Measurements from ENCODE around the gene CCL5.

CCL5 gene

GRCh38 chr17:35879773-35880654 is at the start of gene CCL5:
Gene CCL5, minus strand, starts transcription at chr17:35880360.
- no peak for DNase-seq (ENCODE audit: low read depth)

- DNase-seq (ENCODE audit: low read depth), result no peak
Measured at GRCh38 chr17:35927714-35928113, 47.6 kb upstream of the CCL5 start.

DNA sequence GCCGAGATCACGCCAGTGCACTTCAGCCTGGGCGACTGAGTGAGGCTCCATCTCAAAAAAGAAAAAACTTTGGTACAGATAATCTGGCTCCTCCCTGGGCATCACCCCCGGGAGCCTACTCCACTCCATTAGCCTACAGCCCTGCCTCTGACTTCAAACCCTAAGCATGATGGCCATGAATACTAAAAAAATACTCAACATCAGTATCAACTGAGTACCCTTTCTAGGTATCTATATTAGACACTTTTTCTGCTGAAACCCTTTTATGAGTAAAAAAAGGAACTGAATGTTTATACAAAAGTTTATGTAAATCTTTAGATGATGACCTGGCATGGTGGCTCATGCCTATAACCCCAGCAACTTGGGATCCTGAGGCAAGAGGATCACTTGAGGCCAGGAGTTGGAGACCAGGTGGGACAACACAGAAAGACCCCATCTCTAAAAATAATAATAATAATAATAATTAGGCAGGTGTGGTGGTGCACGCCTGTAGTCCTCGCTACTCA is 43.5 kb upstream of the CCL5 start:
- DNase-seq (ENCODE audit: low read depth), result no peak

DNA sequence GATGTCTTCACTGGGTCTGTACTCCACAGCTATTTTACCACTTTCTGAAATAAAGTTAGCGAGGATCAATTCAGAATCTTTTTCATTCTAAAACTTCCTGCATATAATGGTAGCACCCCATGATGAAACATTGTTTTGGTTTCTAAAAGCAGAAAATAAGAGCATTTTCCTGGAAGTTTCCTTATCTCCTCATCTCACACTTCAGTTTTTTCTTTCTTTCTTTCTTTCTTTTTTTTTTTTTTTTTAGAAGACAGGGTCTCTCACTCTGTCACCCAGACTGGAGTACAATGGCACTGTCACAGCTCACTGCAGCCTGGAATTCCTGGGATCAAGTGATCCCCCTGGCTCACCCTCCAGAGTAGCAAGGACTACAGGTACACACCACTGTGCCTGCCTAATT is 40.1 kb upstream of the CCL5 start:
- DNase-seq (ENCODE audit: low read depth), result no peak

GRCh38 chr17:35918665-35919064 is 38.5 kb upstream of the CCL5 start:
- no peak for DNase-seq (ENCODE audit: low read depth)

GRCh38 chr17:35917519-35918213 is 37.5 kb upstream of the CCL5 start:
- no peak for DNase-seq (ENCODE audit: low read depth)

DNA sequence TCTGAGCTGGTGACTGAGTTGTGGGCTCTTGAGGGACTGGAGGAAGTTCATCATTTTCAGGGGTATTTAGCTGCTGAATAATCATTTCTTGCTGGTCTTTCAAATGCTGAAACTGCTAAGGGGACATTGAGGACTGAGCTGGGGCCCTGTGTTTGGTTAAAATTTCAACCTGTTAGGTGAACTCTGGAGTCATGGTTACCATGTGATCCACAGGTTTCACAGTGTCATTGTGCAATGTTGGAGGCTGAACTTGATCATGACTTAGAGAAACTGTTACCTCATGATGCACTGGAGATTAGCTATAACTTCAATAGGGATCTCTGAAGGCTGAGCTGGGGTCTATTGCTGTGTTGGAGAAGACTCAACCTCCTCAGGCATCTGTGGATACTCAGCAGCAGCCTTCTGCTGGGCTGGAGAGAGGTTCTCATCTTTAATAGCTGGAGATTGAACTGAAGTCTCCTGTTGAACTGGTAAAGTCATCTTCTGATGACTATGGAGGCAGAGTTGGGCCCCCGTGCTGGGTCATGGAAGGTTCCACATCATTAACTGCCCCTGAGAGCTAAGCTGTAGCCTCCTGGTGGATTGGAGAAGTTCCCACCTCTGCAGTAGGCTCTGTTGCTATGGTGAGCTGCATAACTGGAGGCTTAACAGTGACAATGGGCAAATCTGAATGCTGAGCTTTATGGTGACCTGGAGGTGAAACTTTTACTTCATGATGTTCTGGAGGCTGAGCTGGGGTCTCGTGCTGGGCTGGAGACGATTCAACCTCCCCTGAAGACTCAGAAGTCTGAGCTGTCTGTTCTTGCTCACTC is 35.2 kb upstream of the CCL5 start:
- no peak for DNase-seq (ENCODE audit: low read depth)

GRCh38 chr17:35914354-35914753 is 34.2 kb upstream of the CCL5 start:
- DNase-seq (ENCODE audit: low read depth), result no peak

GRCh38 chr17:35913609-35914008 is 33.4 kb upstream of the CCL5 start:
- no peak for DNase-seq (ENCODE audit: low read depth)

GRCh38 chr17:35912942-35913341 is 32.8 kb upstream of the CCL5 start:
- DNase-seq (ENCODE audit: low read depth), result no peak

DNA sequence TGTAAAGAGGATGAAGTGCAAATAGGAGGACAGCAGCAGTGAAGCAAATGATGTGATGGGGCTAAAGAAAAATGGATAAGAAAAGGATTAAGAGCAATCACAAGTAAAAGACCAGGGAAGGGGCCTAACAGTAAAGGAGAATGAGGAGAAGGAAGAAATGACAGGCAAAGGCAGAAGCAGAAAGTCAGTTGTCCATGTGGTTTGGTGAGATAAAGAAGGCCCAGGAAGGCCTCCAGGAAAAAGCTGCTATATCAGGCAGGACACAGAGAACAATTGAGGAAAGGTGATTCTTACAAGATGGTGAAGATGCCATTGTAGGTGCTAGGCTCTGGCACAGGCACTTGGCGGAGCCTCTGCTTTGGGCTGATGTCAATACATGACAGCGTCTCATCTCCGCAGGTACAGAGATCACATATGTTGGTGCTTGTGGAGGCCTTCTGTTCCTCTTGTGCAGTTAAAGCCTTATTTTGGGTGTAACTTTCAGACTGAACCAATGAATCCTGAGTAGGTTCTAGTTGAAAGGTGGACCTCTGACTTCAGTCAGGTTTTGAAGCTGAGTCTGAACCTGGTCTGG is 32.3 kb upstream of the CCL5 start:
- no peak for DNase-seq (ENCODE audit: low read depth)

DNA sequence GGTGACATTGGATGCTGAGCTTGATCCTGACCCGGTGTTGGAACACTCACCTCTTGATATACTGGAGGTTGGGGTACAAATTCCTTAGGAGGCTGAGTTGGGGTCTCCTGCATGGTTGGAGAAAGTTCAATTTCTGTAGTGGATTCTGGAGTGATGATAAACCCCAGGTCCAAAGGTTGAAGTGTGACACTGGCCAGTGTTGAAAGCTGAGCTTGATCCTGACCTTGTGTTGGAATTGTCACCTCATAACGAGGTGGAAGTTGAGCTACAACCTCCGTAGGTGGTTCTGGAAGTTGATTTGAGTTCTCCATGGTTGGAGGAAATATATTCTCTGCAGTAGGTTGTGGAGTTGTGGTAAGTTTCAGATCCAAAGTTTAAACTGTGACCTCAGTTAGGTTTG is 29.2 kb upstream of the CCL5 start:
- DNase-seq (ENCODE audit: low read depth), result no peak

DNA sequence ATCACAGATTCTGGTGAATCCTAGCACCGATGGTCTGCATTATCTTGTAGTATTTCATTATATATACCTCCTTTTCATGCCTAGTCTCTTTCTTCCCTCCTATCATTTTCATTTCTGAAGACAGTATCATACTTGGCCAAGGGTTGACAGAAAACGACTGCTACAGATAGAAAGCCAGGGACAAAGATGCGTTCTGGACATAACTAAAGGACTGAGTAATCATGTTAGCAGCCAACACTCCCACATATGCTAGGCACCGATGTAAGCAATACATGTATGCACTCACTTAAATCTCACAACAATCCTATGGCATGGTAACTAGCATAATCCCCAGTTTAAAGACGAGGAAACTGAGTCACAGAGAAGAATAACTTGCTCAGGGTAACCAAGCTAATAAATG is 27.5 kb upstream of the CCL5 start:
- no peak for DNase-seq (ENCODE audit: low read depth)

- DNase-seq (ENCODE audit: low read depth), result no peak
Measured at GRCh38 chr17:35906926-35907637, 26.9 kb upstream of the CCL5 start.

DNA sequence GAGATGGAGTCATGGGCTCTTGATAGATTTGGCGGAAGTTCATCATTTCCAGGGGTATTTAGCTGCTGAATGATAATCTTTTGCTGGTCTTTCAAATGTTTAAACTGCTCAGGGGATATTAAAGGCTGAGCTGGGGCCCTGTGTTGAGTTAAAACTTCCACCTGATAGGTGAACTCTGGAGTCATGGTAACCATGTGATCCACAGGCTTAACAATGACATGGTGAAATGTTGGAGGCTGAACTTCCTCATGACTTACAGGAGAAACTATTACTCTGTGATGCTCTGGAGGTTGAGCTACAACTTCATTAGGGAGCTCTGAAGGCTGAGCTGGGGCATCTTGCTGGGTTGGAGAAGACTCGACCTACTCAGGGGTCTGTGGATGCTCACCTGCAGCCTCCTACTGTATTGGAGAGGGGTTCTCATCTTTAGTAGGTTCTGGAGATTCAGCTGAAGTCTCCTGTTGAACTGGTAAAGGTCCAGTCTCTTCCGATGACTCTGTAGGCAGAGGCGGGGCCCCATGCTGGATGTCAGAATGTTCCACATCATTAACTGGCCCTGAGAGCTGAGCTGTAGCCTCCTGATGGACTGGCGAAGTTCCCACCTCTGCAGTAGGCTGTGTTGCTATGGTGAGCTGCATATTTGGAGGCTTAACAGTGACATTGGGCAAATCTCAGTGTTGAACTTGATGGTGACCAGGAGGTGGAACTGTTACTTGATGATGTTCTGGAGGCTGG is 26.2 kb upstream of the CCL5 start:
- DNase-seq (ENCODE audit: low read depth), result no peak

GRCh38 chr17:35903451-35903850 is 23.3 kb upstream of the CCL5 start:
- DNase-seq (ENCODE audit: low read depth), result no peak

GRCh38 chr17:35901631-35902175 is 21.5 kb upstream of the CCL5 start:
- DNase-seq (ENCODE audit: low read depth), result no peak

DNA sequence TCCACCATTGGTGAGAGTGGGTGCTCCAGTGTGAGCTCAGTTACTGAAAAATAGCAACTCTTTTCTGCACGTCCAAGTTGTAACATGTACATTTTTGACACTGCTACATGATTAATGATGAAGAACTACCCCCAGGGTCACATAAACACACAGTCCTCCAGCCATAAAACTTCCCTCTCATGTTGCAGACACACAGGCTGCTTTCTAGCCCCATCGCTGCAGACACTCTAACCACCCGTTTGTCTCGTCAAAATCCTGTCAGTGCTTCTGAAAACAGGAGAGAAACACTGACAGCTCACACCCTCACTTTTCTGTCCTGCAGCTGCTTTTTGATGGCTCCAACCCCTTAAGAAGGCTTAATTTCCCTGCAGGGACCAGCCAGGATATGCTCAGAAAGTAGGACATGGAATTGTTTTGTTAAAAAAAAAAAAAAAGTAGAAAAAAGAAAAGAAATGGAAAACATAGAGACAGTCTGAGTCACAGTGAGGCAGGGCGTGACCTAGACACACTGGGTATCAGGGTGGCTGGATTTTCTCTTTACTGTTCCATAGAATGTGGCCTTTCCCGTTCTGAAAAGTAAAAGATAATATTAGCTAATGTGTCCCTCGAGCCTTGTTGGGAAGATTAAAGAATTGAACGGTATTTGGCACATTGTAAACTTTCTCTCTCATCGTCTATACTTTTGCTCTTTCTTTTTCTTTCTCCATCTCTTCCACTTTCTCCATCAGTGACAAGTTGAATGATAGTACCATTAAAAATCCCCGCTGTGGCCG is 20.7 kb upstream of the CCL5 start:
- DNase-seq (ENCODE audit: low read depth), result no peak

- no peak for DNase-seq (ENCODE audit: low read depth)
Measured at GRCh38 chr17:35900280-35900679, 20.1 kb upstream of the CCL5 start.
